BJ (cell line): ENCODE results near the gene ZFP92. TPM values are rescaled to one million over a fixed set of nuclear protein-coding genes. Genes with fewer than 3 reads are reported as not detected.
A peak's percentile ranks its signal among the peaks of the same experiment; 100 is the strongest.

ENCODE experiments used
- CTCF ChIA-PET: fragments of 350-600 bp; formaldehyde crosslinking; extraction: SDS; loops from one replicate; lab custom pipeline; 2021; ENCODE audit warnings: antibody characterized with exemption, inconsistent platforms; lab: Yijun Ruan, JAX
- POLR2A ChIA-PET: fragments of 300-600 bp; sonication (Branson Sonifier 250); formaldehyde crosslinking; extraction: SDS; loops from one replicate; lab custom pipeline; 2021; ENCODE audit warnings: antibody characterized with exemption; lab: Charles Lee
- DNase-seq: peaks from one replicate; pipeline ENCODE4 v3.0.0-alpha.2; 2011; ENCODE audit warnings: low read depth
- H3K27me3 ChIP-seq: 2 replicates; pipeline ENCODE4 v1.6.0; 2011; ENCODE audit warnings: low read length; ENCODE audit not compliant: control insufficient read depth, insufficient read depth
- H3K36me3 ChIP-seq: 2 replicates; pipeline ENCODE4 v1.5.1; 2011; ENCODE audit warnings: low read length; ENCODE audit not compliant: control insufficient read depth, insufficient read depth
- H3K4me3 ChIP-seq: 2 replicates; pipeline ENCODE4 v1.5.1; 2011; ENCODE audit warnings: low read depth, mild to moderate bottlenecking, control low read depth, low read length
- CTCF ChIP-seq: IDR thresholded peaks from 2 replicates; pipeline ENCODE4 v1.5.1; 2011; ENCODE audit warnings: low read depth, mild to moderate bottlenecking, control low read depth, inconsistent platforms, low read length, moderate library complexity; ENCODE audit not compliant: insufficient read depth
- polyA plus RNA-seq: library from polyadenylated mRNA; depleted of rRNA; stranded (reverse); fragments of >200 nt; gene quantifications from 2 replicates; pipeline ENCODE4 v1.2.3, GENCODE V29; 2011

The ZFP92 gene
- polyA plus RNA-seq, 1 experiment: 0.36 TPM

GRCh38 chrX:153433161-153433680, 21.9 kb downstream of the ZFP92 start:
- ChIA-PET POLR2A (no interaction called here), CTCF (no interaction called here)
- no peaks in the 10 kb centered on the region for H3K27me3 ChIP-seq
- no peak overlapping the region for H3K4me3 ChIP-seq
- DNase-seq: no peak
- no peaks in the 10 kb centered on the region for H3K36me3 ChIP-seq
- no peak for TF ChIP-seq CTCF

DNA sequence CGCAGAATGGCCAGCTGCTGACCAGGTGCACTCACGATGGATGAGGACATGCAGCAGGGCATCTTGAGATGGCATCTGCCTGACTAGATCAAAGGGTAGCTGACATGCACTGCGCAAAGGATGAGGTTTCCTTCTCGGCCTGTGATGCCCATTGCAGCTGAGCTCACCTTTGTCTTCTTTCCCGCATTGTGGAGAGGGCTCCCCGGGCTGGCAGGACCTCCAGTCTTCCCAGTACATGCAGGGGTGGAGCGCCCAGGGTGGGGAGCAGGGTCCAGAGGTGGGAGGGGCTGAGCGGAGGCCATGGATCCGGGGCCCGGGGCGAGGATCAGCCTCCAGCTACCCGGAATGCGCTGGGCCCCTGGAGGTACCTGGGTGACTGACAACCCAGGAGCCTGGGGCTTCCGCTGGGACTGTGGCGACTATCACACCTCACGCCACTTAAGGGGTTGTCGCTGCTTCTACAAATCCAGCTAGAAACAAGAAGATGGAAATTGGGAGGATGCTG, 22.6 kb downstream of the ZFP92 start:
- POLR2A ChIA-PET: no interaction called here
- H3K36me3 ChIP-seq: no peaks in the 10 kb centered on the region
- no peak overlapping the region for H3K4me3 ChIP-seq
- TF ChIP-seq CTCF: no peak
- CTCF ChIA-PET: no interaction called here
- no peak for DNase-seq
- no peaks in the 10 kb centered on the region for H3K27me3 ChIP-seq

- Histone ChIP-seq H3K4me3 (no peak overlapping the region), H3K36me3 (no peaks in the 10 kb centered on the region), H3K27me3 (no peaks in the 10 kb centered on the region)
- no peak for TF ChIP-seq CTCF
- ChIA-PET CTCF (interaction anchor here (0.9 kb wide), 1 partner anchor 493 kb away, joined by 3 read pairs; no protein-coding TSS in a partner anchor), POLR2A (no interaction called here)
- DNase-seq: no peak
Observed at GRCh38 chrX:153434801-153435200, 23.5 kb downstream of the ZFP92 start.

DNA sequence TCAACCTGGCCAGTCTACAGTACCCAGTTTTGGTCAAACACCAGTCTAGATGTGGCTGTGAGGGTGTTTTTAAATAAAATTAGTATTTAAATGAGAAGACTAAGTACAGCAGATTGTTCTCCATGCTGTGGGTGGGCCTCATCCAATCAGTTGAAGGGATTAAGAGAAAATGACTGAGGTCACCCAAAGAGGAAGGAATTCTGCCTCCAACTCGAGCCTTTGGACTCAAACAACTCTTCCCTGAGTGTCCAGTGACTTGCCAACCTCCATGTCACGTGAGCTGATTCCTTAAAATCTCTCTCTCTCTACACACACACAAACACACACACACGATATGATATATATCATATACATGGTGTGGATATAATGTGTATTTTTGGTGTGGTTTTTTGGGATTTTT, 24.6 kb downstream of the ZFP92 start:
- Histone ChIP-seq H3K36me3 (no peaks in the 10 kb centered on the region), H3K27me3 (no peaks in the 10 kb centered on the region), H3K4me3 (no peak overlapping the region)
- CTCF ChIA-PET: no interaction called here
- TF ChIP-seq CTCF: no peak
- POLR2A ChIA-PET: no interaction called here
- no peak for DNase-seq

DNA sequence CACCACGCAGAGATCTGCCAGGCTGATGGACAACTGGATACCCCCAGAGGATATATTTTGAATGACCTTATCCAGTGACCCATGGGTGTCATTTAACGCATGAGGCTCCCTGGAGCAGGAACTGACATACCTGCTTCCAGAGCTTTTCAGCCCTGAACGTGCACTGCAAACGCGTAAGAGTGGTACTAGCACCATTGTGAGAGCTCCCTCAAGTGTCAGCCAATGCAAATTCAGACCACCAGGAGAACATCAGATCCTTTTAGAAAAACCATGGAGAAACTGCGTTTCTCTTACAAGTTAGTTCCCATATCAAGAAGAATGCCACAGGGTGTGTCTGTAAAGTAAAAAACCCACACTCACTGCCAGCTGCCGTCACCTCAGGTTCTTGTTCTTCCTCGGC, 27.3 kb downstream of the ZFP92 start:
- CTCF ChIA-PET: interaction anchor here (0.8 to 2.2 kb wide), 7 partner anchors 9 to 497 kb away, joined by 4 to 15 read pairs (median 5); no protein-coding TSS in a partner anchor
- no peak for DNase-seq
- Histone ChIP-seq H3K36me3 (no peaks in the 10 kb centered on the region), H3K27me3 (no peaks in the 10 kb centered on the region), H3K4me3 (no peak overlapping the region)
- POLR2A ChIA-PET: no interaction called here
- TF ChIP-seq CTCF: peak; percentile 46
